GM12878 (cell line): ENCODE measurements around the gene ZMYND12. TPM values are rescaled to one million over a fixed set of nuclear protein-coding genes. Genes with fewer than 3 reads are reported as not detected.
A peak's percentile ranks its signal among the peaks of the same experiment; 100 is the strongest.

Source experiments
- ATAC-seq: fragments of 200-7000 bp; cut with Tn5 transposase; 3 replicates; pipeline ENCODE4 v1.9.1; 2020; ENCODE audit warnings: mild to moderate bottlenecking, moderate library complexity
- BruUV-seq: library from RNA; stranded (reverse); fragments of 400-500 nt; replicated peaks from 2 replicates; lab custom pipeline; 2021; lab: Mats Ljungman, UMichigan
- CTCF ChIA-PET: fragments of 300-600 bp; sonication (Branson Sonifier 250); formaldehyde crosslinking; extraction: SDS; loops from one replicate; lab custom pipeline; 2021; ENCODE audit warnings: inconsistent platforms; lab: Yijun Ruan, JAX
- POLR2A ChIA-PET: fragments of 350-600 bp; formaldehyde crosslinking; extraction: SDS; loops from one replicate; lab custom pipeline; 2021; ENCODE audit warnings: inconsistent platforms; lab: Charles Lee
- RAD21 ChIA-PET: fragments of 300-600 bp; sonication (Branson Sonifier 250); formaldehyde crosslinking; loops from one replicate; lab custom pipeline; 2023; ENCODE audit warnings: antibody characterized with exemption; ENCODE audit not compliant: unreplicated experiment; lab: Charles Lee
- SMC1A ChIA-PET: fragments of 300-600 bp; sonication (Branson Sonifier 250); formaldehyde crosslinking; loops from one replicate; lab custom pipeline; 2023; ENCODE audit not compliant: unreplicated experiment, uncharacterized antibody; lab: Charles Lee
- DNase-seq: peaks from one replicate; pipeline ENCODE4 v3.0.0-alpha.2; 2011; ENCODE audit warnings: low read depth, low spot score
- FAIRE-seq: peaks from 3 replicates; lab custom pipeline; 2011; peaks lifted over from hg19 to GRCh38; lab: Jason Lieb, UNC
- H2AFZ ChIP-seq: 2 replicates; pipeline ENCODE4 v1.6.0; 2011; ENCODE audit warnings: low read depth, low read length, control low read depth; ENCODE audit not compliant: control insufficient read depth
- H3K27ac ChIP-seq: 2 replicates; pipeline ENCODE4 v1.5.1; 2011; ENCODE audit warnings: control low read depth; ENCODE audit not compliant: control insufficient read depth, insufficient read depth
- H3K27me3 ChIP-seq, 2 experiments: replicated peaks in 1 of 2; 2 replicates each; pipeline versions ENCODE4 v1.6.0 to v1.6.1; 2011; ENCODE audit warnings: low read length in 1 of 2; ENCODE audit not compliant: control insufficient read depth in 2 of 2, insufficient read depth in 2 of 2
- H3K36me3 ChIP-seq, 2 experiments: 2 replicates each; pipeline ENCODE4 v1.5.1; 2011; ENCODE audit warnings: low read length in 1 of 2; ENCODE audit not compliant: control insufficient read depth in 2 of 2, insufficient read depth in 2 of 2
- H3K4me1 ChIP-seq: 2 replicates; pipeline ENCODE4 v1.6.1; 2011; ENCODE audit warnings: mild to moderate bottlenecking, low read length, moderate library complexity, mixed read lengths; ENCODE audit not compliant: control insufficient read depth, insufficient read depth
- H3K4me2 ChIP-seq: 2 replicates; pipeline ENCODE4 v1.6.0; 2011; ENCODE audit warnings: control low read depth; ENCODE audit not compliant: control insufficient read depth, insufficient read depth
- H3K4me3 ChIP-seq: fragments of 200-600 bp; sonication (generic); 2 replicates; pipeline ENCODE4 v1.5.1; 2016
- H3K79me2 ChIP-seq: 2 replicates; pipeline ENCODE4 v1.6.0; 2011; ENCODE audit warnings: low read length; ENCODE audit not compliant: control insufficient read depth, insufficient read depth
- H3K9ac ChIP-seq: 2 replicates; pipeline ENCODE4 v1.8.0; 2011; ENCODE audit warnings: low read length, control low read depth, mixed read lengths; ENCODE audit not compliant: control insufficient read depth, insufficient read depth
- H3K9me3 ChIP-seq: replicated peaks from 3 replicates; pipeline ENCODE4 v1.5.1; 2011; ENCODE audit warnings: mild to moderate bottlenecking, low read length; ENCODE audit not compliant: control insufficient read depth, insufficient read depth
- H4K20me1 ChIP-seq: 2 replicates; pipeline ENCODE4 v1.6.0; 2011; ENCODE audit not compliant: control insufficient read depth, insufficient read depth
- CBFB ChIP-seq: IDR thresholded peaks from 2 replicates; pipeline ENCODE4 v1.6.1; 2016; ENCODE audit warnings: antibody characterized with exemption, low read depth
- CBX5 ChIP-seq: sonication (generic); IDR thresholded peaks from 2 replicates; pipeline ENCODE4 v1.6.1; 2016; ENCODE audit warnings: low read depth, moderate library complexity, mild to moderate bottlenecking, inconsistent platforms
- E2F4 ChIP-seq: IDR thresholded peaks from 2 replicates; pipeline ENCODE4 v1.6.1; 2012; ENCODE audit warnings: low read depth, low read length, improper control_type of control experiment
- JUNB ChIP-seq: IDR thresholded peaks from 2 replicates; pipeline ENCODE4 v1.6.1; 2016; ENCODE audit warnings: antibody characterized with exemption, mild to moderate bottlenecking
- MYC ChIP-seq: IDR thresholded peaks from 2 replicates; pipeline ENCODE4 v1.6.1; 2011; ENCODE audit warnings: mild to moderate bottlenecking, low read length, moderate library complexity, inconsistent platforms; ENCODE audit not compliant: insufficient read depth, insufficient replicate concordance, insufficient read length, severe bottlenecking
- NKRF ChIP-seq: fragments of 450-650 bp; conservative IDR thresholded peaks from 2 replicates; pipeline ENCODE4 v1.6.1; 2017; ENCODE audit warnings: mild to moderate bottlenecking, moderate library complexity
- NR2F1 ChIP-seq: fragments of 450-650 bp; conservative IDR thresholded peaks from 2 replicates; pipeline ENCODE4 v1.6.1; 2017; ENCODE audit warnings: mild to moderate bottlenecking
- PAX5 ChIP-seq: IDR thresholded peaks from 2 replicates; pipeline ENCODE4 v1.6.1; 2011; ENCODE audit warnings: low read depth, low read length, borderline replicate concordance
- POLR2AphosphoS5 ChIP-seq: IDR thresholded peaks from 2 replicates; pipeline ENCODE4 v1.6.1; 2011; ENCODE audit warnings: mild to moderate bottlenecking, low read length, inconsistent platforms
- SMARCA5 ChIP-seq: fragments of 450-650 bp; IDR thresholded peaks from 2 replicates; pipeline ENCODE4 v1.6.1; 2017; ENCODE audit warnings: mild to moderate bottlenecking
- SREBF2 ChIP-seq: IDR thresholded peaks from 2 replicates; pipeline ENCODE4 v1.6.1; 2012; ENCODE audit warnings: mild to moderate bottlenecking, low read length
- SUPT20H ChIP-seq: IDR thresholded peaks from 2 replicates; pipeline ENCODE4 v1.6.1; 2011; ENCODE audit warnings: low read depth, mild to moderate bottlenecking, low read length, moderate library complexity, borderline replicate concordance; ENCODE audit not compliant: control insufficient read depth
- TAF1 ChIP-seq: IDR thresholded peaks from 2 replicates; pipeline ENCODE4 v1.6.1; 2011; ENCODE audit warnings: mild to moderate bottlenecking, low read depth, low read length, borderline replicate concordance
- TBL1XR1 ChIP-seq: IDR thresholded peaks from 2 replicates; pipeline ENCODE4 v1.6.1; 2012; ENCODE audit warnings: low read depth, low read length, improper control_type of control experiment
- TCF3 ChIP-seq: IDR thresholded peaks from 2 replicates; pipeline ENCODE4 v1.6.1; 2012; ENCODE audit warnings: low read depth, mild to moderate bottlenecking, low read length, borderline replicate concordance; ENCODE audit not compliant: insufficient read depth
- in situ Hi-C: fragments of 300-500 bp; cut with MboI; formaldehyde crosslinking; loops from 9 replicates; pipeline ENCODE4 v1.14.3; 2018; ENCODE audit warnings: mixed read lengths
- intact Hi-C: fragments of 100-400 bp; cut with micrococcal nuclease; formaldehyde crosslinking; loops from one replicate; pipeline ENCODE4 v1.14.2; 2022; ENCODE audit not compliant: unreplicated experiment
- polyA plus RNA-seq, 11 experiments: library from polyadenylated mRNA; depleted of rRNA in 4 of 11; unstranded in 6 of 11; stranded (reverse) in 5 of 11; fragments of >200 nt; fragmentation: Nextera tagmentation in 4 of 11; fragmentation: Illumina TruSeq in 1 of 11; extraction: Ambion mirVana in 4 of 11; extraction: Trizol in 1 of 11; gene quantifications; 1 replicate in 1 of 11; 2 replicates in 10 of 11; pipeline versions ENCODE4 v1.2.1 to v1.2.3, GENCODE V29; 2011 to 2016; ENCODE audit warnings: inconsistent platforms in 2 of 11, missing spikeins in 2 of 11, low read depth in 1 of 11
- total RNA-seq, 4 experiments: library from RNA; depleted of rRNA in 3 of 4; stranded (reverse); fragments of >200 nt in 3 of 4; fragmentation: Illumina TruSeq in 1 of 4; extraction: Trizol in 1 of 4; gene quantifications; 2 replicates each; pipeline versions ENCODE4 v1.2.1 to v1.2.3, GENCODE V29; 2013 to 2021

Gene ZMYND12
- total and polyA plus RNA-seq, 10 of the 15 experiments (the other 5 are each of a cell fraction or from before 2014, with no cell fraction given) = 0.26 to 1.4 (median 0.67) TPM

GRCh38 chr1:42450061-42450460, 5.8 kb downstream of the ZMYND12 start (continued):
- TF ChIP-seq JUNB = peak; percentile 30; the same call in 1 of the 2 replicates

- no TSS peak for BruUV-seq
- ChIA-PET CTCF (interaction anchor here (1.6 kb wide), 1 partner anchor 14 kb away, joined by 3 read pairs; no protein-coding TSS in a partner anchor), RAD21 (no interaction called here), POLR2A (interaction anchor here (0.8 kb wide), 1 partner anchor 90 kb away, joined by 5 read pairs; no protein-coding TSS in a partner anchor), SMC1A (no interaction called here)
- no peak overlapping the region for H3K9ac ChIP-seq
- H3K79me2 ChIP-seq = no peaks in the 10 kb centered on the region
- H3K4me2 ChIP-seq = no peak overlapping the region
- H3K27me3 ChIP-seq = no peaks in the 10 kb centered on the region
- H3K4me3 ChIP-seq = no peak overlapping the region
- in situ Hi-C loops = no loop called here
- FAIRE-seq (no peak), ATAC-seq (no peak), DNase-seq (no peak)
- H3K4me1 ChIP-seq = no peaks in the 10 kb centered on the region
- H3K36me3 ChIP-seq = no peaks in the 10 kb centered on the region
- TF ChIP-seq E2F4 (no peak), SUPT20H (no peak), CBX5 (no peak), CBFB (no peak), MYC (no peak), SMARCA5 (no peak), TAF1 (no peak), TCF3 (no peak), TBL1XR1 (no peak), PAX5 (no peak), SREBF2 (no peak), POLR2AphosphoS5 (no peak), NKRF (no peak), NR2F1 (no peak)
- H3K27ac ChIP-seq = no peak overlapping the region
- no peaks in the 10 kb centered on the region for H3K9me3 ChIP-seq
- H2AFZ ChIP-seq = no peak overlapping the region
- no peaks in the 10 kb centered on the region for H4K20me1 ChIP-seq
- intact Hi-C loops = no loop called here
Measured at GRCh38 chr1:42449256-42449655, 6.6 kb downstream of the ZMYND12 start.
